SK-N-SH (cell line): ENCODE results near the gene ZNF837.

ENCODE experiments used
- FOSL2 ChIP-seq: IDR thresholded peaks from 2 replicates; pipeline ENCODE4 v1.4.0; 2012; ENCODE audit warnings: low read depth, mild to moderate bottlenecking, moderate library complexity, borderline replicate concordance
- MXI1 ChIP-seq: IDR thresholded peaks from 2 replicates; pipeline ENCODE4 v1.6.1; 2012; ENCODE audit warnings: mild to moderate bottlenecking, low read depth, low read length, improper control_type of control experiment
- RCOR1 ChIP-seq: fragments of 150-350 bp; IDR thresholded peaks from 2 replicates; pipeline ENCODE4 v1.6.1; 2017; ENCODE audit warnings: antibody characterized with exemption, low read length
- RFX5 ChIP-seq: IDR thresholded peaks from 2 replicates; pipeline ENCODE4 v1.6.1; 2012; ENCODE audit warnings: mild to moderate bottlenecking, improper control_type of control experiment, low read length
- TF ChIP-seq, protein P1 (sequence below): fragments of 200-600 bp; sonication (generic); IDR thresholded peaks from 2 replicates; pipeline ENCODE4 v1.6.1; 2017; ENCODE audit warnings: antibody characterized with exemption, mild to moderate bottlenecking, moderate library complexity

- TF ChIP-seq FOSL2 (no peak), RFX5 (no peak), RCOR1 (no peak), MXI1 (no peak)
- TF ChIP-seq, protein P1, sequence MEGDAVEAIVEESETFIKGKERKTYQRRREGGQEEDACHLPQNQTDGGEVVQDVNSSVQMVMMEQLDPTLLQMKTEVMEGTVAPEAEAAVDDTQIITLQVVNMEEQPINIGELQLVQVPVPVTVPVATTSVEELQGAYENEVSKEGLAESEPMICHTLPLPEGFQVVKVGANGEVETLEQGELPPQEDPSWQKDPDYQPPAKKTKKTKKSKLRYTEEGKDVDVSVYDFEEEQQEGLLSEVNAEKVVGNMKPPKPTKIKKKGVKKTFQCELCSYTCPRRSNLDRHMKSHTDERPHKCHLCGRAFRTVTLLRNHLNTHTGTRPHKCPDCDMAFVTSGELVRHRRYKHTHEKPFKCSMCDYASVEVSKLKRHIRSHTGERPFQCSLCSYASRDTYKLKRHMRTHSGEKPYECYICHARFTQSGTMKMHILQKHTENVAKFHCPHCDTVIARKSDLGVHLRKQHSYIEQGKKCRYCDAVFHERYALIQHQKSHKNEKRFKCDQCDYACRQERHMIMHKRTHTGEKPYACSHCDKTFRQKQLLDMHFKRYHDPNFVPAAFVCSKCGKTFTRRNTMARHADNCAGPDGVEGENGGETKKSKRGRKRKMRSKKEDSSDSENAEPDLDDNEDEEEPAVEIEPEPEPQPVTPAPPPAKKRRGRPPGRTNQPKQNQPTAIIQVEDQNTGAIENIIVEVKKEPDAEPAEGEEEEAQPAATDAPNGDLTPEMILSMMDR = no peak
Observed at GRCh38 chr19:58355215-58355796, 25.5 kb downstream of the ZNF837 start.
